CD4-positive, alpha-beta T cell (primary cell): ENCODE measurements around the gene YIPF3. TPM values are rescaled to one million over a fixed set of nuclear protein-coding genes. Genes with fewer than 3 reads are reported as not detected.

Experiments used
- ATAC-seq: fragments of 200-7000 bp; cut with Tn5 transposase; one replicate; pipeline ENCODE4 v1.10.0; 2022; ENCODE audit warnings: mild to moderate bottlenecking; ENCODE audit not compliant: poor library complexity
- CTCF ChIA-PET: fragments of 350-600 bp; sonication (Branson Sonifier 250); formaldehyde crosslinking; loops from one replicate; lab custom pipeline; 2021; ENCODE audit warnings: antibody characterized with exemption, inconsistent platforms; lab: Charles Lee
- POLR2A ChIA-PET: fragments of 350-600 bp; sonication (Branson Sonifier 250); formaldehyde crosslinking; loops from one replicate; lab custom pipeline; 2021; ENCODE audit warnings: antibody characterized with exemption, inconsistent platforms; lab: Charles Lee
- DNase-seq, 14 experiments: peaks; one replicate each; pipeline ENCODE4 v3.0.0-alpha.2; 2013 to 2020; ENCODE audit warnings: mixed read lengths in 2 of 14
- H3K27ac ChIP-seq, 2 donors: one replicate each; pipeline versions ENCODE4 v1.5.1 to v1.7.0; 2013; ENCODE audit warnings: low read length in 2 of 2, low read depth in 1 of 2, mild to moderate bottlenecking in 1 of 2
- H3K27me3 ChIP-seq, 2 experiments: 1 replicate in 1 of 2; 2 replicates in 1 of 2; pipeline versions ENCODE4 v1.6.1 to v1.7.0; 2013; ENCODE audit warnings: low read length in 2 of 2, control low read depth in 1 of 2, mild to moderate bottlenecking in 1 of 2, moderate library complexity in 1 of 2; ENCODE audit not compliant: insufficient read depth in 2 of 2, control insufficient read depth in 1 of 2
- H3K36me3 ChIP-seq: one replicate; pipeline ENCODE4 v1.6.1; 2013; ENCODE audit warnings: low read length, control low read depth; ENCODE audit not compliant: insufficient read depth
- H3K4me1 ChIP-seq: one replicate; pipeline ENCODE4 v1.6.1; 2013; ENCODE audit warnings: low read length, control low read depth; ENCODE audit not compliant: insufficient read depth
- H3K4me3 ChIP-seq: one replicate; pipeline ENCODE4 v1.5.1; 2013; ENCODE audit warnings: mild to moderate bottlenecking, low read length, moderate library complexity
- H3K9me3 ChIP-seq, 2 experiments: 1 replicate in 1 of 2; 2 replicates in 1 of 2; pipeline versions ENCODE4 v1.6.1 to v1.7.0; 2013; ENCODE audit warnings: low read length in 2 of 2, mild to moderate bottlenecking in 2 of 2, control low read depth in 1 of 2, moderate library complexity in 1 of 2; ENCODE audit not compliant: control insufficient read depth in 1 of 2, insufficient read depth in 1 of 2
- H3K27ac Mint-ChIP-seq: one replicate; pipeline ENCODE4 v1.8.0; 2020; ENCODE audit warnings: mixed read lengths
- H3K27me3 Mint-ChIP-seq: one replicate; pipeline ENCODE4 v1.8.0; 2021; ENCODE audit warnings: mixed read lengths
- H3K36me3 Mint-ChIP-seq: one replicate; pipeline ENCODE4 v1.8.0; 2021; ENCODE audit warnings: low read depth, mixed read lengths
- H3K4me1 Mint-ChIP-seq: one replicate; pipeline ENCODE4 v1.8.0; 2021; ENCODE audit warnings: low read depth, mixed read lengths
- H3K4me3 Mint-ChIP-seq: one replicate; pipeline ENCODE4 v1.8.0; 2020; ENCODE audit warnings: mild to moderate bottlenecking, mixed read lengths
- H3K9me3 Mint-ChIP-seq: one replicate; pipeline ENCODE4 v1.8.0; 2020; ENCODE audit warnings: mixed read lengths
- CTCF ChIP-seq: fragments of 200-600 bp; IDR thresholded peaks from one replicate; pipeline ENCODE4 v1.8.0; 2022; ENCODE audit warnings: antibody characterized with exemption, mild to moderate bottlenecking
- intact Hi-C, 2 experiments: fragments of 100-400 bp; cut with DNase I in 1 of 2; cut with micrococcal nuclease in 1 of 2; formaldehyde crosslinking; loops; one replicate each; pipeline versions ENCODE4 v1.15.1 to v1.9.0; 2023 to 2025; cut with DNase I, micrococcal nuclease
- total RNA-seq, 174 experiments: library from RNA in 2 of 174; stranded (reverse) in 2 of 174; gene quantifications; one replicate each; pipeline ENCODE4 v1.2.3 and lab custom pipeline; 2021 to 2026

The YIPF3 gene
- total RNA-seq, 2 experiments from 2014 or later: 36.5 to 37.9 TPM

GRCh38 chr6:43524483-43524961 is 7.8 kb upstream of the YIPF3 start:
- POLR2A ChIA-PET: no interaction called here
- H3K4me3 ChIP-seq: no peak overlapping the region
- H3K27ac ChIP-seq: no peak overlapping the region
- Mint-ChIP-seq H3K4me3 (no peak overlapping the region), H3K27me3 (no peaks in the 10 kb centered on the region), H3K4me1 (peaks cover 5% of the 10 kb centered on the region), H3K27ac (no peak overlapping the region), H3K9me3 (no peaks in the 10 kb centered on the region), H3K36me3 (peaks cover 76% of the 10 kb centered on the region)
- TF ChIP-seq CTCF: no peak
- CTCF ChIA-PET: no interaction called here
- no peak for DNase-seq
- ATAC-seq: no peak
- peaks cover 96% of the 10 kb centered on the region for H3K36me3 ChIP-seq
- H3K9me3 ChIP-seq: no peaks in the 10 kb centered on the region
- no peaks in the 10 kb centered on the region for H3K27me3 ChIP-seq
- H3K4me1 ChIP-seq: no peaks in the 10 kb centered on the region
- intact Hi-C loops: no loop called here

- H3K4me3 ChIP-seq: no peak overlapping the region
- H3K27me3 ChIP-seq: no peaks in the 10 kb centered on the region
- peak overlapping the region; percentile 20 for H3K27ac Mint-ChIP-seq
- ChIA-PET POLR2A (no interaction called here), CTCF (no interaction called here)
- H3K27ac ChIP-seq: no peak overlapping the region
- intact Hi-C loops: no loop called here
- DNase-seq (no peak), ATAC-seq (no peak)
- peaks cover 65% of the 10 kb centered on the region for H3K36me3 Mint-ChIP-seq
- no peaks in the 10 kb centered on the region for H3K27me3 Mint-ChIP-seq
- TF ChIP-seq CTCF: no peak
- peaks cover 91% of the 10 kb centered on the region for H3K36me3 ChIP-seq
- no peak overlapping the region for H3K4me3 Mint-ChIP-seq
- peaks cover 5% of the 10 kb centered on the region for H3K4me1 Mint-ChIP-seq
- H3K9me3 Mint-ChIP-seq: no peaks in the 10 kb centered on the region
- H3K4me1 ChIP-seq: peaks cover 6% of the 10 kb centered on the region
- no peaks in the 10 kb centered on the region for H3K9me3 ChIP-seq
Measured at GRCh38 chr6:43523284-43523683, 6.6 kb upstream of the YIPF3 start.

DNA sequence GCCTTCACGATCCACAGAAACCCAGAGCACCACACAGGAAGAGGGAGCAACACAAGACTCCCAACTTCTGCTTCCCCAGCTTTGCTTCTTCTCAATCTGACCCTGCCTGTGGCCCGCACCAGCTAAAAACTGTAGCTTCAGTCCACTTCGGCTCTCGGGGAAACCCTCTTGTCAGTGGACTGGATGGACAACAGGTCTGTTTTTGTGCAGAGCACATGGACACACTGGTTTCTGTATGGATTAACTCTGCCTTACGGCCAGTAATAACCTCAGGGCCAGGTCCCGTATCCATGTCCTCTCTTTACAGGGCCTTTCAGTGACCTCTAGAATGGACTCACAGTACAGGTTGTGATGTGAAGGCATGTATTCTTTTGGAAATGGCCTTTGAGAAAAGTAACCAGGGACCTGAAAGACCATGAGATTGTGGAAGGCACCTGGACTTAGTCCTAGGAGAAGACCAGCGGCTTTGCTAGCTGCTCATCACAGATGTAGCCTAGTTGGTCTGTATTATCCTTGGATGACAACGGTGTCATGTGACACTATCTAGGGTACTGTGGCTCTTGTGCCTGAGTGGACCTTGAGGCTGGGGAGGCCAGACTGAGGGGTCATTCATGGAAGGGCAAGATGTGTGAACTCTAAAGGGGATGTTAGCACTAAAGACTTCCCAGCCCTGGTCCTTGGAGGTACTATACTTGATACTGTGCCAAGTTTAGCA is 6.0 kb upstream of the YIPF3 start:
- H3K4me3 ChIP-seq: no peak overlapping the region
- H3K27ac Mint-ChIP-seq: peak overlapping the region; percentile 20
- ChIA-PET POLR2A (interaction anchor here (1.2 kb wide), 1 partner anchor 16 kb away, joined by 3 read pairs; no protein-coding TSS in a partner anchor), CTCF (interaction anchor here (0.7 kb wide), 1 partner anchor 17 kb away, joined by 3 read pairs; no protein-coding TSS in a partner anchor)
- peaks cover 85% of the 10 kb centered on the region for H3K36me3 ChIP-seq
- H3K4me3 Mint-ChIP-seq: no peak overlapping the region
- H3K27ac ChIP-seq: no peak overlapping the region
- DNase-seq: no peak
- TF ChIP-seq CTCF: no peak
- intact Hi-C loops: no loop called here
- peaks cover 5% of the 10 kb centered on the region for H3K4me1 Mint-ChIP-seq
- no peaks in the 10 kb centered on the region for H3K9me3 ChIP-seq
- peaks cover 60% of the 10 kb centered on the region for H3K36me3 Mint-ChIP-seq
- peaks cover 11% of the 10 kb centered on the region for H3K4me1 ChIP-seq
- no peaks in the 10 kb centered on the region for H3K27me3 Mint-ChIP-seq
- H3K9me3 Mint-ChIP-seq: no peaks in the 10 kb centered on the region
- H3K27me3 ChIP-seq: no peaks in the 10 kb centered on the region
- ATAC-seq: no peak
